ENCODE data around the gene CD1E.
"Not testable (repeated sequence)": the region's sequence is repeated elsewhere in the genome, so short reads cannot be mapped to it uniquely, and the experiment has no call there.

The CD1E gene

DNA sequence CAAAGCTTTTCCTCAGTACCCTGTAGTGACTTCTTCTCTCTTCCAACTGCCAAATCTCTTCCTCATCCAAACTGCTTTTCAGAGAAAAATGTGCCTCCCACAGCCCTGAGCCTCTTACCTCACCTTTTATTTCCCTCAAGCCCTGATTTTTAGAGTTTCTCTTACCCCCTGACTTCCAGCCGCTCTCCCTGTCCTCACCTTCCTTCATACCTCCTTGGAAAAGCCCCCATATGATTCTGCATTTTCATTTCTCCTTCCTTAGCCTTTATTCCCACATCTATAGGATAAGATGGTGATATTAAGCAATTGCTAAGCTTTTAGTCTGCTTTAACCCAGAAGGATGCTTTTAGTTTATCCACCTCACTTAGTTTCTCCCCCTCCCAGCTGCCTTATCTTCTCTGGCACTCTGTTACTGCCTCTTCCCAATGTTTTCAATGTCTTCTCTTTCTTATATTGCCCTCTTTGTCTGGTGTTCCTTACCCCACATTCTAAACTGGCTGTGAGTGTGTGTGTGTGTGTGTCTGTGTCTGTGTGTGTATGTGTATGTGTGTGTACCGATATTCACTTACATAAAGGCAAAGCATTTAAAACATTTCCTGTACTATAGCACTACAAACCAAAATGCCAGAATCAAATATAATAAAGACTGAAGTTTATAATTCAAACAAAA, 22.1 kb upstream of the CD1E start, which contains the start of gene CD1B:
Gene CD1B, minus strand, starts transcription at position 51 of the 670 bp plus-strand sequence. CDS start 108 bp downstream, outside the sequence.
- DNase-seq (ENCODE audit: insufficient read length) (no peak), FAIRE-seq (no peak)
- TF ChIP-seq POLR2AphosphoS5 (IDR thresholded peaks at IDR 0.05; ENCODE audit: low read depth, low read length) (no peak), TAF1 (IDR thresholded peaks at IDR 0.05; ENCODE audit: borderline replicate concordance, low read depth, low read length) (no peak), POLR2A (IDR thresholded peaks at IDR 0.05; ENCODE audit: low read depth, low read length) (no peak)

DNA sequence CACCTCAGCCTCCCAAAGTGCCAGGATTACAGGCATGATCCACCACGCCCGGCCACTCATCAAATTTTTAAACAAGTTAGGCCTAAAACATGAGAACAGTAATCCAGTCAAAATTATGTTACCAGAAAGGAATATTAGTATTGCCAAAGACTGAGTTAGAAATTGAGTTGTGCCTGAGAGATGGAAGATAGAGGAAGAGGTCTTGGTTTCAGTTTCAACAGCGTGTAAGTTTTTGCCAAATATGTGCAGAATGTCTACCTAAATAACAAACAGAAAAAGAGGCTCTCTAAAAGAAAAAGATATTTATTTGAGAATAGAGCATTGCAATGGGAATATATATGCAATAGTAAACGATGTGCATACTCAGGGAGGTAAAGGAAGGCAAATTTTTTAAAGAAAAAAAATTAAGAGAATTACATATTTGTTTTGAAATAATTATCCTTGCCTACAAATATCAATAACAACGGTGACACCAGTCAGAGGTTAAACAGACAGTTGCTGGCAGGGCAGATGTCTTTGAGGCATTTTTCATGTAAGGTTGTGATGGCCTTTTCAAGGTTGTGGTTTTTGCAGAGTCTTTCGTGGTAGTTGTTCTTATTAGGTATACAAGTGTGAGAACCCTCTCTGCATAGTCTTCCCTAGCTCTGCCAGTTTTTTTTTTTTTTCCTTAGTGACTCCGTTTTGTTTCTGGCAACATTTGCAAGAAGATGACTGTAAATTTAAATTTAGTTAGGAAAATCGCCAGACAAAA, 20.1 kb upstream of the CD1E start:
- TF ChIP-seq POLR2A (IDR thresholded peaks at IDR 0.05; ENCODE audit: low read depth, low read length): no peak
- TF ChIP-seq POLR2AphosphoS5 (IDR thresholded peaks at IDR 0.05; ENCODE audit: low read depth, low read length): no peak
- no peak for TF ChIP-seq TAF1 (IDR thresholded peaks at IDR 0.05; ENCODE audit: borderline replicate concordance, low read depth, low read length)
- FAIRE-seq (no peak), DNase-seq (ENCODE audit: insufficient read length) (no peak)

DNA sequence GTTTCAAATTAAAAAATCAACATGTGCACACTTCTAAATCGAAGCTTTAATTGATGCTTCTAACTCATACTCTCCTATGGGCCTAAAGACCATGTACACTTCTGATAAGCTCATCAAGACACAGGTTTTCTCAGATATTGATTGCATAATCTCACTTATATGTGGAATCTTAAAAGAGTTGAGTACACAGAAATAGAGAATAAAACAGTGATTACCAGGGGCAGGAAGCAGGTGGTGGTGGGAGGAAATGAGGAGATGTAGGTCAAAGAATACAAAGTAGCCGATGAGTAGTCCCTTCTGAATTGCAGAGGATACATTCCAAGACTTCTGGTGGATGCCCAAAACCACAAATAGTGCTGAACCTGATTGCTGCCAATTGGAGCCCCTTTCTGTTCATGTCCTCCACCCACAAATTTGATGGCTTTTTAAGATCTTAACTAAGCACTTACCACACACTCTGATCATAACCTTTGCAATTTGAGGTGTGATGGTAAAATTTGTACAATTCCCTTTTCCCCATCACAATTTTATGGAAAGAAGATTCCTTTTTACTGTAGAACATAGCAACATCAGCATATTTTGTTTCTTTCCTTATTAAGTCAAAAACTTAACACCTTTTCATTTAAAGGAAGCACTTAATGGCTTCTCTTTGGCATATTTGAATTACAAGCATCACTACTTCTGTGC, 19.0 kb upstream of the CD1E start:
- DNase-seq (ENCODE audit: insufficient read length) (no peak), FAIRE-seq (no peak)
- TF ChIP-seq TAF1 (IDR thresholded peaks at IDR 0.05; ENCODE audit: borderline replicate concordance, low read depth, low read length) (no peak), POLR2AphosphoS5 (IDR thresholded peaks at IDR 0.05; ENCODE audit: low read depth, low read length) (no peak), POLR2A (IDR thresholded peaks at IDR 0.05; ENCODE audit: low read depth, low read length) (no peak)

DNA sequence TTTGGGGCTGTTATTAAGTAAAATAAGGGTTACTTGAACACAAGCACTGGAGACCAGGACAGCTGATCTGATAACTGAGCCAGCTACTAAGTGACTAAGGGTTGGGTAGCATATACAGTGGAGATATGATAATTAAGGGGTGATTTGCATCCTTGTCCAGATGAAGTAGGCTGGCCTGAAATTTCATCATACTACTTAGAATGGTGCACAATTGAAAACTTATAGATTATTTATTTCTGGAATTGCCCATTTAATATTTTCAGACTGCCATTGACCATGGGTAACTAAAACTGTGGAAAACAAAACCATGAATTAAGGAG, 18.5 kb upstream of the CD1E start:
- DNase-seq (ENCODE audit: insufficient read length) (no peak), FAIRE-seq (no peak)
- TF ChIP-seq TAF1 (IDR thresholded peaks at IDR 0.05; ENCODE audit: borderline replicate concordance, low read depth, low read length): no peak
- no peak for TF ChIP-seq POLR2AphosphoS5 (IDR thresholded peaks at IDR 0.05; ENCODE audit: low read depth, low read length)
- no peak for TF ChIP-seq POLR2A (IDR thresholded peaks at IDR 0.05; ENCODE audit: low read depth, low read length)

DNA sequence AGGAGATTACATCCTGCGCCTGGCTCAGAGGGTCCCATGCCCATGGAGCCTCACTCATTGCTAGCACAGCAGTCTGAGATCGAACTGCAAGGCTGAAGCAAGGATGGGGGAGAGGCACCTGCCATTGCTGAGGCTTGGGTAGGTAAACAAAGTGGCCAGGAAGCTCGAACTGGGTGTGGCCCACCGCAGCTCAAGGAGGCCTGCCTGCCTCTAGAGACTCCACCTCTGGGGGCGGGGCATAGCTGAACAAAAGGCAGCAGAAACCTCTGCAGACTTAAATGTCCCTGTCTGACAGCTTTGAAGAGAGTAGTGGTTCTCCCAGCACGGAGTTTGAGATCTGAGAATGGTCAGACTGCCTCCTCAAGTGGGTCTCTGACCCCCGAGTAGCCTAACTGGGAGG, 17.3 kb upstream of the CD1E start:
- DNase-seq (ENCODE audit: insufficient read length); FAIRE-seq: not testable (repeated sequence)

DNA sequence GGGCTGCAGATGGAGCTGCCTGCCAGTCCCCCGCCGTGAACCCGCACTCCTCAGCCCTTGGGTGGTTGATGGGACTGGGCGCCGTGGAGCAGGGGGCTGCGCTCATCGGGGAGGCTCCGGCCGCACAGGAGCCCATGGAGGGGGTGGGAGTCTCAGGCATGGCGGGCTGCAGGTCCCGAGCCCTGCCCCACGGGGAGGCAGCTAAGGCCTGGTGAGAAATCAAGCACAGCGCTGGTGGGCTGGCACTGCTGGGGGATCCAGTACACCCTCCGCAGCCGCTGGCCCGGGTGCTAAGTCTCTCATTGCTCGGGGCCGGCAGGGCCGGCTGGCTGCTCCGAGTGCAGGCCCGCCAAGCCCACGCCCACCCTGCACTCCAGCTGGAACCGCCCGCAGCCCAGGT, 4.7 kb upstream of the CD1E start:
- not testable (repeated sequence) for DNase-seq (ENCODE audit: insufficient read length); FAIRE-seq

DNA sequence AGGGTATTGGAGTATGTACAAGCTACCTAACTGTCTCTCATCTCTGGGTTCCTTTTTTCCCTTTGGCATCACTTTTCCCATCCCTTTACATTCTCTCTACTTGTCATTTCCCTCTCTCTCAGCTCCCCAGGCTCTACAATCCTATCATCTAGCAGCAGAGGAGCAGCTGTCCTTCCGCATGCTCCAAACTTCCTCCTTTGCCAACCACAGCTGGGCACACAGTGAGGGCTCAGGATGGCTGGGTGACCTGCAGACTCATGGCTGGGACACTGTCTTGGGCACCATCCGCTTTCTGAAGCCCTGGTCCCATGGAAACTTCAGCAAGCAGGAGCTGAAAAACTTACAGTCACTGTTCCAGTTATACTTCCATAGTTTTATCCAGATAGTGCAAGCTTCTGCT, 561 bp downstream of the CD1E start:
- TF ChIP-seq POLR2AphosphoS5 (IDR thresholded peaks at IDR 0.05; ENCODE audit: low read depth, low read length): no peak
- TF ChIP-seq TAF1 (IDR thresholded peaks at IDR 0.05; ENCODE audit: borderline replicate concordance, low read depth, low read length): no peak
- TF ChIP-seq POLR2A (IDR thresholded peaks at IDR 0.05; ENCODE audit: low read depth, low read length): no peak
- FAIRE-seq (no peak), DNase-seq (ENCODE audit: insufficient read length) (no peak)

DNA sequence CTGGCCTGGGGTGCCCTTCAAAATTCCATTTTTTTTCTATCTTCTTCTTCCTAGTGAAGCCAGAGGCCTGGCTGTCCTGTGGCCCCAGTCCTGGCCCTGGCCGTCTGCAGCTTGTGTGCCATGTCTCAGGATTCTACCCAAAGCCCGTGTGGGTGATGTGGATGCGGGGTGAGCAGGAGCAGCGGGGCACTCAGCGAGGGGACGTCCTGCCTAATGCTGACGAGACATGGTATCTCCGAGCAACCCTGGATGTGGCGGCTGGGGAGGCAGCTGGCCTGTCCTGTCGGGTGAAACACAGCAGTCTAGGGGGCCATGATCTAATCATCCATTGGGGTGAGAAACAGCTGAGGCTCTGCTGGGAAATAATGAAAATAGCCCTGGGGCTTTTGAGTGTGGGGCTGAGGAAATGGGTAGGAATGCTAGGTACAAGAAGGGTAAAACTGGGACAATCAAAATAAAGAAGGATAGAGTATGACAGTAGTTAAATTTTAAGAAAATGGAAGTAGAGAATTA, 2.1 kb downstream of the CD1E start:
- DNase-seq (ENCODE audit: insufficient read length): no peak
- TF ChIP-seq TAF1 (IDR thresholded peaks at IDR 0.05; ENCODE audit: borderline replicate concordance, low read depth, low read length) (no peak), POLR2AphosphoS5 (IDR thresholded peaks at IDR 0.05; ENCODE audit: low read depth, low read length) (no peak), POLR2A (IDR thresholded peaks at IDR 0.05; ENCODE audit: low read depth, low read length) (no peak)
- FAIRE-seq: no peak

DNA sequence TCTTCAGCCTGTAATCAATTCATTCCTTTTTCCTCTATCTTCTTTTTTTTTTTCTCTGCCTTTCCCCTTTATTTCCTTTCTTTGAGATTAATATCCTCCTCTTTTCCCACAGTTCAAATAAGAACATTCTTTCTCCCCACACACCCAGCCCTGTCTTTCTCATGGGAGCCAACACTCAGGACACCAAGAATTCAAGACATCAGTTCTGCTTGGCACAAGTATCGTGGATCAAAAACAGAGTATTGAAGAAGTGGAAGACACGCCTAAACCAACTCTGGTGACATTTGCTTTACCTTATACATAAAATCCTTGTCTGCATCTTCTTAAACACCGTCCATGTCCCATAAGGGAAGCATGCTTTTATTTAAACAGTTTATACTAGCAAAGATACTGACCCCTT, 2.9 kb downstream of the CD1E start:
- DNase-seq (ENCODE audit: insufficient read length) (no peak), FAIRE-seq (no peak)
- no peak for TF ChIP-seq POLR2A (IDR thresholded peaks at IDR 0.05; ENCODE audit: low read depth, low read length)
- no peak for TF ChIP-seq POLR2AphosphoS5 (IDR thresholded peaks at IDR 0.05; ENCODE audit: low read depth, low read length)
- TF ChIP-seq TAF1 (IDR thresholded peaks at IDR 0.05; ENCODE audit: borderline replicate concordance, low read depth, low read length): no peak

DNA sequence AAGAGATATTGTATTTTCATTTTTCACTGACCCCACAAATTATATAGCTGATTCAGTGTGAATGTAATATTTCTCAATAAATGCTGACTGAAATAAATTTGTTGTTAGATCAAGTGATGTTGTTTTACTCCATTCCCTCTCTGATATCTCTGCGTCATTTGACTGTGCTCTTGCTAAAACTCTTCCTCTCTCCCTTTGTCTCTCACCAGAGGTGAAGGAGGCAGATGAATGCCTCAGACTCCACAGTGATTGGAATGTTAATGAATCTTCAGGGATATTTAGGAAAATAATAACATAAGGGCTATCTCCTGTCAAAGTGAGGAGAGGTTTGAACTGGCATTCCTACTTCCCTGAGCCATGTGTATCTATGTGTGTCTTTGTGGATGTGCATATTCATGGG, 3.7 kb downstream of the CD1E start:
- FAIRE-seq (no peak), DNase-seq (ENCODE audit: insufficient read length) (no peak)
- no peak for TF ChIP-seq POLR2AphosphoS5 (IDR thresholded peaks at IDR 0.05; ENCODE audit: low read depth, low read length)
- TF ChIP-seq TAF1 (IDR thresholded peaks at IDR 0.05; ENCODE audit: borderline replicate concordance, low read depth, low read length): no peak
- no peak for TF ChIP-seq POLR2A (IDR thresholded peaks at IDR 0.05; ENCODE audit: low read depth, low read length)

DNA sequence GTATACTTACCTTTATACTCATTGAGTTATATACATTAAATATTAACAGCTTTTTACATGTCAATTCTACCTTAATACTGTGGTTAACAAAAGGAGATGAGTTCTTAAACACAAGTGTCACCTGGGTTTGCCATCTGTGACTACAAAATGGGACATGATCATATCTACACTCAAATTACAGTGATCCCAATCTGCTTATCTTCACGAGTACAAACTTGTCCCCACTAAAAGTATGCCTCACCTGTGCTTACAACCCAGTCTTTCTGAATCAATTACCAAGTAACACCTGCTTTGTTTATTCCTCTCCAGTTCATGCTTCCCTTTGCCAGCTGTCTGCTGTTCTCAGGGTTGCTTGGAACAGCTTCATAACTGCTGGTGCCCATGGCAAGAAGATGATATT, 8.8 kb downstream of the CD1E start:
- DNase-seq (ENCODE audit: insufficient read length) (no peak), FAIRE-seq (no peak)
- TF ChIP-seq TAF1 (IDR thresholded peaks at IDR 0.05; ENCODE audit: borderline replicate concordance, low read depth, low read length) (no peak), POLR2AphosphoS5 (IDR thresholded peaks at IDR 0.05; ENCODE audit: low read depth, low read length) (no peak), POLR2A (IDR thresholded peaks at IDR 0.05; ENCODE audit: low read depth, low read length) (no peak)

DNA sequence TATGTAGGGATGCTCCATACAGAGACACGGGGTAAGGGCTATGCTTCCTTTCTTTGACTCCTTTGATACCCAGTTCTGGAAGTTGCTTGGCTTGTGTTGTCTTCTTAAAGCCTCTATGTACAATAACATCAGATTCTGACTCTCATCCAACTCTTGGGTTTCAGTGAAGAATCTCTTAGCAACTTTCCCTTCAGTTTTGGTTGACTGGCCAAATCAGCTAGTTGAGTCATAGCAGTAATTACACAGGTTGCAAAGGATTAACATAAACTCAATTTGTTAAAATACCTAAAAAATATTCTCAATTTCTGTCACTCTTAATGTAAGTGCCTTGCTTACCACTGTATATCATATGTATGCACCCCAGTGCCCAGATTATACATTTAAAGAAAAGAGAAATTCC, 9.2 kb downstream of the CD1E start:
- DNase-seq (ENCODE audit: insufficient read length): no peak
- TF ChIP-seq POLR2AphosphoS5 (IDR thresholded peaks at IDR 0.05; ENCODE audit: low read depth, low read length) (no peak), TAF1 (IDR thresholded peaks at IDR 0.05; ENCODE audit: borderline replicate concordance, low read depth, low read length) (no peak), POLR2A (IDR thresholded peaks at IDR 0.05; ENCODE audit: low read depth, low read length) (no peak)
- FAIRE-seq: no peak
